Natural killer cell treated with Interleukin-12 subunit alpha and Interleukin-12 subunit beta and Interleukin-15 and Interleukin-18, amount 100 ng/mL, for 72 hours (primary cell): ENCODE measurements around the gene KIAA1549. TPM values are rescaled to one million over a fixed set of nuclear protein-coding genes. Genes with fewer than 3 reads are reported as not detected.
A peak's percentile ranks its signal among the peaks of the same experiment; 100 is the strongest.
"Not testable (repeated sequence)": the region's sequence is repeated elsewhere in the genome, so short reads cannot be mapped to it uniquely, and the experiment has no call there.

ENCODE experiments used
- ATAC-seq, 2 donors: fragments of 150-1000 bp; cut with Tn5 transposase in 1 of 2; sonication (Bioruptor Pico), chemical (Tn5 transposase) in 1 of 2; 2 replicates each; pipeline ENCODE4 v1.10.0; 2021
- DNase-seq: peaks from one replicate; pipeline ENCODE4 v3.0.0; 2022; ENCODE audit warnings: low spot score
- H3K27ac Mint-ChIP-seq, 2 donors: 1 replicate in 1 of 2; 2 replicates in 1 of 2; pipeline ENCODE4 v1.8.0; 2022; ENCODE audit warnings: mixed read lengths in 2 of 2, mild to moderate bottlenecking in 1 of 2, moderate library complexity in 1 of 2
- H3K27me3 Mint-ChIP-seq, 2 donors: 1 replicate in 1 of 2; 2 replicates in 1 of 2; pipeline ENCODE4 v1.8.0; 2022; ENCODE audit warnings: mixed read lengths in 2 of 2
- H3K36me3 Mint-ChIP-seq: one replicate; pipeline ENCODE4 v1.8.0; 2022; ENCODE audit warnings: mixed read lengths
- H3K4me1 Mint-ChIP-seq, 2 donors: 1 replicate in 1 of 2; 2 replicates in 1 of 2; pipeline ENCODE4 v1.8.0; 2022; ENCODE audit warnings: low read depth in 2 of 2, mixed read lengths in 2 of 2, mild to moderate bottlenecking in 1 of 2
- H3K4me3 Mint-ChIP-seq: one replicate; pipeline ENCODE4 v1.8.0; 2022; ENCODE audit warnings: mixed read lengths
- H3K9me3 Mint-ChIP-seq: 2 replicates; pipeline ENCODE4 v1.8.0; 2022; ENCODE audit warnings: mixed read lengths
- total RNA-seq, 2 donors: library from RNA; stranded (reverse); gene quantifications; one replicate each; pipeline ENCODE4 v1.2.3, GENCODE V29; 2022

KIAA1549 gene
- under 1 TPM; 0.21 to 0.33 TPM for total RNA-seq

- no peaks in the 10 kb centered on the region for H3K36me3 Mint-ChIP-seq
Measured at GRCh38 chr7:138981332-138982203, at the start of gene KIAA1549. TSS of gene KIAA1549 (minus strand) at chr7:138981389. CDS start at chr7:138981269, 120 bp downstream.

GRCh38 chr7:139029353-139029752, 48.2 kb upstream of the KIAA1549 start:
- H3K27ac Mint-ChIP-seq, result no peak overlapping the region
- peaks cover 6% of the 10 kb centered on the region for H3K36me3 Mint-ChIP-seq
- no peaks in the 10 kb centered on the region for H3K9me3 Mint-ChIP-seq
- no peaks in the 10 kb centered on the region for H3K27me3 Mint-ChIP-seq
- no peak overlapping the region for H3K4me3 Mint-ChIP-seq
- ATAC-seq, result no peak
- peaks cover 0 to 5% of the 10 kb centered on the region in 2 donors for H3K4me1 Mint-ChIP-seq
- DNase-seq, result no peak

More at GRCh38 chr7:138981332-138982203, at the start of gene KIAA1549:
- DNase-seq (peak; percentile 76), ATAC-seq (peak; percentile 87 to 92)
- no peaks in the 10 kb centered on the region for H3K9me3 Mint-ChIP-seq
- H3K4me1 Mint-ChIP-seq, result peaks cover 8 to 9% of the 10 kb centered on the region in 2 donors
- peak within 1 kb of the TSS; percentile 93 for H3K4me3 Mint-ChIP-seq
- H3K27me3 Mint-ChIP-seq, result peaks cover 28 to 53% of the 10 kb centered on the region in 2 donors
- H3K27ac Mint-ChIP-seq, result peak within 1 kb of the TSS in 1 of 2 donors; percentile 62

GRCh38 chr7:139026551-139026950, 45.4 kb upstream of the KIAA1549 start:
- H3K4me1 Mint-ChIP-seq, result peaks cover 0 to 2% of the 10 kb centered on the region in 2 donors
- H3K27me3 Mint-ChIP-seq, result no peaks in the 10 kb centered on the region
- H3K36me3 Mint-ChIP-seq, result peaks cover 6% of the 10 kb centered on the region
- no peaks in the 10 kb centered on the region for H3K9me3 Mint-ChIP-seq
- DNase-seq (no peak), ATAC-seq (no peak)
- no peak overlapping the region for H3K27ac Mint-ChIP-seq
- no peak overlapping the region for H3K4me3 Mint-ChIP-seq

- H3K27ac Mint-ChIP-seq, H3K36me3 Mint-ChIP-seq, H3K9me3 Mint-ChIP-seq, ATAC-seq, H3K27me3 Mint-ChIP-seq, H3K4me3 Mint-ChIP-seq, H3K4me1 Mint-ChIP-seq, DNase-seq: not testable (repeated sequence)
Measured at GRCh38 chr7:139025861-139026260, 44.7 kb upstream of the KIAA1549 start.

- H3K36me3 Mint-ChIP-seq, result peaks cover under 1% of the 10 kb centered on the region
- no peak overlapping the region for H3K27ac Mint-ChIP-seq
- no peaks in the 10 kb centered on the region for H3K4me1 Mint-ChIP-seq
- DNase-seq (no peak), ATAC-seq (no peak)
- H3K27me3 Mint-ChIP-seq, result no peaks in the 10 kb centered on the region
- no peaks in the 10 kb centered on the region for H3K9me3 Mint-ChIP-seq
- H3K4me3 Mint-ChIP-seq, result no peak overlapping the region
Measured at GRCh38 chr7:139023076-139023475, 41.9 kb upstream of the KIAA1549 start.

GRCh38 chr7:139022286-139022685, 41.1 kb upstream of the KIAA1549 start:
- no peak for ATAC-seq
- Mint-ChIP-seq H3K36me3 (no peaks in the 10 kb centered on the region), H3K27ac (no peak overlapping the region), H3K4me3 (no peak overlapping the region), H3K9me3 (no peaks in the 10 kb centered on the region), H3K27me3 (no peaks in the 10 kb centered on the region), H3K4me1 (no peaks in the 10 kb centered on the region)
- DNase-seq, result no peak

- Mint-ChIP-seq H3K27ac (no peak overlapping the region), H3K36me3 (no peaks in the 10 kb centered on the region)
- no peak for ATAC-seq
Measured at GRCh38 chr7:139018910-139019309, 37.7 kb upstream of the KIAA1549 start.

GRCh38 chr7:139016931-139017511, 35.8 kb upstream of the KIAA1549 start:
- H3K27me3 Mint-ChIP-seq, result peaks cover 12 to 13% of the 10 kb centered on the region in 2 donors
- H3K9me3 Mint-ChIP-seq, result no peaks in the 10 kb centered on the region
- no peaks in the 10 kb centered on the region for H3K36me3 Mint-ChIP-seq
- H3K27ac Mint-ChIP-seq, result no peak overlapping the region
- no peak overlapping the region for H3K4me3 Mint-ChIP-seq
- peak; percentile 77 to 83 for ATAC-seq
- DNase-seq, result no peak
- no peaks in the 10 kb centered on the region for H3K4me1 Mint-ChIP-seq

More at GRCh38 chr7:139018910-139019309, 37.7 kb upstream of the KIAA1549 start:
- Mint-ChIP-seq H3K4me3 (no peak overlapping the region), H3K4me1 (no peaks in the 10 kb centered on the region), H3K9me3 (no peaks in the 10 kb centered on the region), H3K27me3 (peaks cover 4 to 9% of the 10 kb centered on the region in 2 donors)
- no peak for DNase-seq

GRCh38 chr7:139011373-139011772, 30.2 kb upstream of the KIAA1549 start:
- ATAC-seq (no peak), DNase-seq (no peak)
- no peak overlapping the region for H3K27ac Mint-ChIP-seq
- H3K4me1 Mint-ChIP-seq, result no peaks in the 10 kb centered on the region
- H3K4me3 Mint-ChIP-seq, result no peak overlapping the region
- H3K27me3 Mint-ChIP-seq, result peaks cover 12 to 13% of the 10 kb centered on the region in 2 donors
- H3K36me3 Mint-ChIP-seq, result no peaks in the 10 kb centered on the region
- H3K9me3 Mint-ChIP-seq, result no peaks in the 10 kb centered on the region

- no peak for DNase-seq
- H3K27ac Mint-ChIP-seq, result no peak overlapping the region
- H3K9me3 Mint-ChIP-seq, result peaks cover 5% of the 10 kb centered on the region
- H3K27me3 Mint-ChIP-seq, result peaks cover 12 to 28% of the 10 kb centered on the region in 2 donors
- ATAC-seq, result no peak
- H3K36me3 Mint-ChIP-seq, result peaks cover 12% of the 10 kb centered on the region
- no peaks in the 10 kb centered on the region for H3K4me1 Mint-ChIP-seq
- no peak overlapping the region for H3K4me3 Mint-ChIP-seq
Measured at GRCh38 chr7:139004321-139005090, 23.3 kb upstream of the KIAA1549 start.

GRCh38 chr7:138999414-138999813, 18.2 kb upstream of the KIAA1549 start:
- H3K4me1 Mint-ChIP-seq, result no peaks in the 10 kb centered on the region
- ATAC-seq, result no peak
- H3K9me3 Mint-ChIP-seq, result no peaks in the 10 kb centered on the region
- peaks cover 3% of the 10 kb centered on the region for H3K36me3 Mint-ChIP-seq
- peaks cover 21 to 29% of the 10 kb centered on the region in 2 donors for H3K27me3 Mint-ChIP-seq
- H3K27ac Mint-ChIP-seq, result no peak overlapping the region
- no peak overlapping the region for H3K4me3 Mint-ChIP-seq
- no peak for DNase-seq

- ATAC-seq (no peak), DNase-seq (no peak)
- H3K4me1 Mint-ChIP-seq, result no peaks in the 10 kb centered on the region
- peaks cover 3% of the 10 kb centered on the region for H3K9me3 Mint-ChIP-seq
- no peak overlapping the region for H3K4me3 Mint-ChIP-seq
- no peaks in the 10 kb centered on the region for H3K36me3 Mint-ChIP-seq
- no peak overlapping the region for H3K27ac Mint-ChIP-seq
- H3K27me3 Mint-ChIP-seq, result peaks cover 26 to 37% of the 10 kb centered on the region in 2 donors
Measured at GRCh38 chr7:138992052-138992531, 10.9 kb upstream of the KIAA1549 start.

- Mint-ChIP-seq H3K4me3 (no peak overlapping the region), H3K36me3 (no peaks in the 10 kb centered on the region), H3K27ac (no peak overlapping the region), H3K9me3 (peaks cover 3% of the 10 kb centered on the region), H3K27me3 (peaks cover 25 to 46% of the 10 kb centered on the region in 2 donors), H3K4me1 (no peaks in the 10 kb centered on the region)
- DNase-seq (no peak), ATAC-seq (no peak)
Measured at GRCh38 chr7:138987686-138988085, 6.5 kb upstream of the KIAA1549 start.
